OCI-LY3 (cell line): ENCODE measurements around the gene EPHB6.

Experiments
- H2AFZ ChIP-seq: fragments of 200-600, 300-600 bp; shearing (Covaris generic); 2 replicates; pipeline ENCODE4 v1.6.0; 2014; ENCODE audit warnings: antibody characterized with exemption, low read depth, low read length
- H3K27ac ChIP-seq: fragments of 200-600, 300-600 bp; sonication (generic); 2 replicates; pipeline ENCODE4 v1.5.1; 2014; ENCODE audit warnings: mild to moderate bottlenecking, low read length, moderate library complexity, mixed read lengths
- H3K27me3 ChIP-seq: fragments of 200-600, 300-600 bp; sonication (generic); 2 replicates; pipeline ENCODE4 v1.6.1; 2014; ENCODE audit warnings: low read depth, low read length, mixed read lengths
- H3K36me3 ChIP-seq: fragments of 200-600, 300-600 bp; sonication (generic); replicated peaks from 2 replicates; pipeline ENCODE3; 2014; ENCODE audit warnings: low read depth, low read length, mixed read lengths
- H3K4me1 ChIP-seq: fragments of 300-600, 200-600 bp; sonication (generic); 2 replicates; pipeline ENCODE4 v1.6.1; 2014; ENCODE audit warnings: low read length, mixed read lengths
- H3K4me2 ChIP-seq: fragments of 200-600, 300-600 bp; sonication (generic); 2 replicates; pipeline ENCODE4 v1.6.1; 2014; ENCODE audit warnings: low read length, mixed read lengths
- H3K4me3 ChIP-seq: fragments of 300-600, 200-600 bp; sonication (generic); 2 replicates; pipeline ENCODE4 v1.5.1; 2014; ENCODE audit warnings: antibody characterized with exemption, mild to moderate bottlenecking, low read length, moderate library complexity
- H3K79me2 ChIP-seq: fragments of 300-600, 200-600 bp; shearing (Covaris generic); 2 replicates; pipeline ENCODE4 v1.6.1; 2014; ENCODE audit warnings: mild to moderate bottlenecking, low read length, mixed read lengths
- H3K9ac ChIP-seq: fragments of 300-600, 200-600 bp; shearing (Covaris generic); 2 replicates; pipeline ENCODE4 v1.6.0; 2014; ENCODE audit warnings: mild to moderate bottlenecking, low read length, moderate library complexity
- H3K9me3 ChIP-seq: fragments of 200-600, 300-600 bp; shearing (Covaris generic); 2 replicates; pipeline ENCODE4 v1.6.1; 2014; ENCODE audit warnings: low read length, mixed read lengths; ENCODE audit not compliant: insufficient read depth
- H4K20me1 ChIP-seq: fragments of 200-600, 300-600 bp; sonication (generic); 2 replicates; pipeline ENCODE4 v1.6.1; 2016; ENCODE audit warnings: low read length, mixed read lengths; ENCODE audit not compliant: insufficient read depth
- CTCF ChIP-seq: fragments of 200-600, 300-600 bp; sonication (generic); IDR thresholded peaks from 2 replicates; pipeline ENCODE4 v1.5.1; 2014; ENCODE audit warnings: antibody characterized with exemption, low read length, low read depth
- EZH2phosphoT487 ChIP-seq: fragments of 200-600 bp; shearing (Covaris generic); IDR thresholded peaks from 2 replicates; pipeline ENCODE4 v1.6.1; 2018; ENCODE audit warnings: antibody characterized with exemption, mixed run types, low read depth

Gene EPHB6

GRCh38 chr7:142856565-142857245, 1.8 kb downstream of the EPHB6 start:
- H3K4me3 ChIP-seq, result no peak overlapping the region
- no peaks in the 10 kb centered on the region for H3K79me2 ChIP-seq
- no peaks in the 10 kb centered on the region for H3K36me3 ChIP-seq
- peaks cover 7% of the 10 kb centered on the region for H3K4me1 ChIP-seq
- H3K4me2 ChIP-seq, result no peak overlapping the region
- H3K27ac ChIP-seq, result no peak overlapping the region
- no peaks in the 10 kb centered on the region for H3K9me3 ChIP-seq
- no peaks in the 10 kb centered on the region for H4K20me1 ChIP-seq
- no peak for TF ChIP-seq CTCF
- no peak for TF ChIP-seq EZH2phosphoT487
- H3K9ac ChIP-seq, result no peak overlapping the region
- no peak overlapping the region for H2AFZ ChIP-seq
- H3K27me3 ChIP-seq, result peaks cover 40% of the 10 kb centered on the region

- Histone ChIP-seq H3K79me2 (no peaks in the 10 kb centered on the region), H3K4me1 (peaks cover 7% of the 10 kb centered on the region), H3K9ac (no peak overlapping the region), H3K27me3 (peaks cover 49% of the 10 kb centered on the region), H3K9me3 (no peaks in the 10 kb centered on the region), H4K20me1 (no peaks in the 10 kb centered on the region), H2AFZ (no peak overlapping the region), H3K4me2 (no peak overlapping the region), H3K4me3 (no peak overlapping the region), H3K36me3 (no peaks in the 10 kb centered on the region), H3K27ac (no peak overlapping the region)
- TF ChIP-seq EZH2phosphoT487 (no peak), CTCF (no peak)
Observed at GRCh38 chr7:142857625-142858024, 2.7 kb downstream of the EPHB6 start.

DNA sequence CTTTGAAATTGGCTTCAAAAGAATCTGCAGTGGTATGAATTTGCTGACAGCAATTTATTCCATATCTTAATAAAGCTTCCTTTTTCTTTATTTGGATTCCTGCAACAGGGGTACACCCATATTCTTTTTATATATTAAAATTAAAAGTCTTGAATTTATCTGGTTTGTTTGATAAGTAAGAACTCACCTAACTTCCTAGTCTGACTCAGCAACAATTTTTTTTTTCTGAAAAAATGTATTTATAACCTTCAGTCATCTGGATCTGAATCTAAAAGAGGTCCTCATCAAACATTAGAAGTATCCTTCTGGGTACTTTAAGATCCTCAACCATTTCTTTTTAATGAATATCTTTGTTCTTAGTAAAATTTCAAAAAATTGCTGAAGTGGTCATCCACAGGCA, 4.5 kb downstream of the EPHB6 start:
- Histone ChIP-seq H4K20me1 (no peaks in the 10 kb centered on the region), H3K4me1 (no peaks in the 10 kb centered on the region), H3K27me3 (peaks cover 48% of the 10 kb centered on the region), H3K79me2 (no peaks in the 10 kb centered on the region), H3K4me3 (no peak overlapping the region), H3K4me2 (no peak overlapping the region), H3K27ac (no peak overlapping the region), H3K36me3 (no peaks in the 10 kb centered on the region), H2AFZ (no peak overlapping the region), H3K9ac (no peak overlapping the region), H3K9me3 (no peaks in the 10 kb centered on the region)
- no peak for TF ChIP-seq EZH2phosphoT487
- no peak for TF ChIP-seq CTCF

GRCh38 chr7:142859829-142860228, 5.0 kb downstream of the EPHB6 start:
- no peaks in the 10 kb centered on the region for H3K36me3 ChIP-seq
- TF ChIP-seq EZH2phosphoT487, result no peak
- no peak for TF ChIP-seq CTCF
- H3K4me1 ChIP-seq, result no peaks in the 10 kb centered on the region
- H3K9me3 ChIP-seq, result no peaks in the 10 kb centered on the region
- no peaks in the 10 kb centered on the region for H3K79me2 ChIP-seq
- no peak overlapping the region for H3K27ac ChIP-seq
- H3K27me3 ChIP-seq, result peaks cover 48% of the 10 kb centered on the region
- no peak overlapping the region for H3K9ac ChIP-seq
- no peak overlapping the region for H3K4me3 ChIP-seq
- H2AFZ ChIP-seq, result no peak overlapping the region
- H3K4me2 ChIP-seq, result no peak overlapping the region
- H4K20me1 ChIP-seq, result no peaks in the 10 kb centered on the region
